CD4-positive, alpha-beta T cell (primary cell): ENCODE data around the gene CANX. TPM values are rescaled to one million over a fixed set of nuclear protein-coding genes. Genes with fewer than 3 reads are reported as not detected.

Experiments
- ATAC-seq: fragments of 200-7000 bp; cut with Tn5 transposase; one replicate; pipeline ENCODE4 v1.10.0; 2022; ENCODE audit warnings: mild to moderate bottlenecking; ENCODE audit not compliant: poor library complexity
- CTCF ChIA-PET: fragments of 350-600 bp; sonication (Branson Sonifier 250); formaldehyde crosslinking; loops from one replicate; lab custom pipeline; 2021; ENCODE audit warnings: antibody characterized with exemption, inconsistent platforms; lab: Charles Lee
- POLR2A ChIA-PET: fragments of 350-600 bp; sonication (Branson Sonifier 250); formaldehyde crosslinking; loops from one replicate; lab custom pipeline; 2021; ENCODE audit warnings: antibody characterized with exemption, inconsistent platforms; lab: Charles Lee
- DNase-seq, 14 experiments: peaks; one replicate each; pipeline ENCODE4 v3.0.0-alpha.2; 2013 to 2020; ENCODE audit warnings: mixed read lengths in 2 of 14
- H3K27ac ChIP-seq, 2 donors: one replicate each; pipeline versions ENCODE4 v1.5.1 to v1.7.0; 2013; ENCODE audit warnings: low read length in 2 of 2, low read depth in 1 of 2, mild to moderate bottlenecking in 1 of 2
- H3K27me3 ChIP-seq, 2 experiments: 1 replicate in 1 of 2; 2 replicates in 1 of 2; pipeline versions ENCODE4 v1.6.1 to v1.7.0; 2013; ENCODE audit warnings: low read length in 2 of 2, control low read depth in 1 of 2, mild to moderate bottlenecking in 1 of 2, moderate library complexity in 1 of 2; ENCODE audit not compliant: insufficient read depth in 2 of 2, control insufficient read depth in 1 of 2
- H3K36me3 ChIP-seq: one replicate; pipeline ENCODE4 v1.6.1; 2013; ENCODE audit warnings: low read length, control low read depth; ENCODE audit not compliant: insufficient read depth
- H3K4me1 ChIP-seq: one replicate; pipeline ENCODE4 v1.6.1; 2013; ENCODE audit warnings: low read length, control low read depth; ENCODE audit not compliant: insufficient read depth
- H3K4me3 ChIP-seq: one replicate; pipeline ENCODE4 v1.5.1; 2013; ENCODE audit warnings: mild to moderate bottlenecking, low read length, moderate library complexity
- H3K9me3 ChIP-seq, 2 experiments: 1 replicate in 1 of 2; 2 replicates in 1 of 2; pipeline versions ENCODE4 v1.6.1 to v1.7.0; 2013; ENCODE audit warnings: low read length in 2 of 2, mild to moderate bottlenecking in 2 of 2, control low read depth in 1 of 2, moderate library complexity in 1 of 2; ENCODE audit not compliant: control insufficient read depth in 1 of 2, insufficient read depth in 1 of 2
- H3K27ac Mint-ChIP-seq: one replicate; pipeline ENCODE4 v1.8.0; 2020; ENCODE audit warnings: mixed read lengths
- H3K27me3 Mint-ChIP-seq: one replicate; pipeline ENCODE4 v1.8.0; 2021; ENCODE audit warnings: mixed read lengths
- H3K36me3 Mint-ChIP-seq: one replicate; pipeline ENCODE4 v1.8.0; 2021; ENCODE audit warnings: low read depth, mixed read lengths
- H3K4me1 Mint-ChIP-seq: one replicate; pipeline ENCODE4 v1.8.0; 2021; ENCODE audit warnings: low read depth, mixed read lengths
- H3K4me3 Mint-ChIP-seq: one replicate; pipeline ENCODE4 v1.8.0; 2020; ENCODE audit warnings: mild to moderate bottlenecking, mixed read lengths
- H3K9me3 Mint-ChIP-seq: one replicate; pipeline ENCODE4 v1.8.0; 2020; ENCODE audit warnings: mixed read lengths
- intact Hi-C, 2 experiments: fragments of 100-400 bp; cut with DNase I in 1 of 2; cut with micrococcal nuclease in 1 of 2; formaldehyde crosslinking; loops; one replicate each; pipeline versions ENCODE4 v1.15.1 to v1.9.0; 2023 to 2025; cut with DNase I, micrococcal nuclease
- total RNA-seq, 174 experiments: library from RNA in 2 of 174; stranded (reverse) in 2 of 174; gene quantifications; one replicate each; pipeline ENCODE4 v1.2.3 and lab custom pipeline; 2021 to 2026
- TF ChIP-seq, protein P1 (sequence below): fragments of 200-600 bp; IDR thresholded peaks from one replicate; pipeline ENCODE4 v1.8.0; 2022; ENCODE audit warnings: antibody characterized with exemption, mild to moderate bottlenecking

The CANX gene
- total RNA-seq, 2 experiments from 2014 or later, result 150 to 152 TPM

DNA sequence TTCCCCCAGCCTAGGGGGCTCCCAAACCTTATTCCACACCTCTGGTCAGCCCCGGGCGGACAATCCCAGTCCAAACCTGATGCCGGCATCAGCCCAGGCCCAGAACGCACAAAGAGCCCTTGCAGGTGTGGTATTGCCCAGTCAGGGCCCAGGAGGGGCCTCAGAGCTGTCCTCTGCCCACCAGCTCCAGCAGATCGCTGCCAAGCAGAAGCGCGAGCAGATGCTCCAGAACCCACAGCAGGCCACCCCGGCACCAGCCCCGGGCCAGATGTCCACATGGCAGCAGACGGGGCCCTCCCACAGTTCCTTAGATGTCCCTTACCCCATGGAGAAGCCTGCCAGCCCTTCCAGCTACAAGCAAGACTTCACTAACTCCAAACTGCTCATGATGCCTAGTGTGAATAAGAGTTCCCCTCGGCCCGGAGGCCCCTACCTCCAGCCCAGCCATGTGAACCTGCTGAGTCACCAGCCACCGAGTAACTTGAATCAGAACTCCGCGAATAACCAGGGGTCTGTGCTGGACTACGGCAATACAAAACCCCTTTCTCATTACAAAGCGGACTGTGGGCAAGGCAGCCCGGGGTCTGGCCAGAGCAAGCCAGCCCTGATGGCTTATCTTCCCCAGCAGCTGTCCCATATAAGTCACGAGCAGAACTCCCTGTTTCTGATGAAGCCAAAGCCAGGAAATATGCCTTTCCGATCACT, 67.4 kb downstream of the CANX start:
- peak in 1 of 14 experiments; percentile 25 for DNase-seq
- Histone ChIP-seq H3K36me3 (peaks cover 55% of the 10 kb centered on the region), H3K27me3 (no peaks in the 10 kb centered on the region), H3K4me3 (no peak overlapping the region), H3K9me3 (no peaks in the 10 kb centered on the region), H3K4me1 (peaks cover 33% of the 10 kb centered on the region), H3K27ac (no peak overlapping the region)
- ChIA-PET POLR2A (interaction anchor here (0.9 to 1.4 kb wide), 2 partner anchors 28 to 30 kb away, joined by 3 read pairs; partner anchors contain the start of gene LTC4S), CTCF (interaction anchor here (0.9 kb wide), 1 partner anchor 144 kb away, joined by 5 read pairs; no protein-coding TSS in a partner anchor)
- no peaks in the 10 kb centered on the region for H3K27me3 Mint-ChIP-seq
- intact Hi-C loops, result no loop called here
- H3K4me3 Mint-ChIP-seq, result no peak overlapping the region
- H3K9me3 Mint-ChIP-seq, result no peaks in the 10 kb centered on the region
- TF ChIP-seq, protein P1, sequence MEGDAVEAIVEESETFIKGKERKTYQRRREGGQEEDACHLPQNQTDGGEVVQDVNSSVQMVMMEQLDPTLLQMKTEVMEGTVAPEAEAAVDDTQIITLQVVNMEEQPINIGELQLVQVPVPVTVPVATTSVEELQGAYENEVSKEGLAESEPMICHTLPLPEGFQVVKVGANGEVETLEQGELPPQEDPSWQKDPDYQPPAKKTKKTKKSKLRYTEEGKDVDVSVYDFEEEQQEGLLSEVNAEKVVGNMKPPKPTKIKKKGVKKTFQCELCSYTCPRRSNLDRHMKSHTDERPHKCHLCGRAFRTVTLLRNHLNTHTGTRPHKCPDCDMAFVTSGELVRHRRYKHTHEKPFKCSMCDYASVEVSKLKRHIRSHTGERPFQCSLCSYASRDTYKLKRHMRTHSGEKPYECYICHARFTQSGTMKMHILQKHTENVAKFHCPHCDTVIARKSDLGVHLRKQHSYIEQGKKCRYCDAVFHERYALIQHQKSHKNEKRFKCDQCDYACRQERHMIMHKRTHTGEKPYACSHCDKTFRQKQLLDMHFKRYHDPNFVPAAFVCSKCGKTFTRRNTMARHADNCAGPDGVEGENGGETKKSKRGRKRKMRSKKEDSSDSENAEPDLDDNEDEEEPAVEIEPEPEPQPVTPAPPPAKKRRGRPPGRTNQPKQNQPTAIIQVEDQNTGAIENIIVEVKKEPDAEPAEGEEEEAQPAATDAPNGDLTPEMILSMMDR, result no peak
- peaks cover 48% of the 10 kb centered on the region for H3K4me1 Mint-ChIP-seq
- H3K36me3 Mint-ChIP-seq, result peaks cover 67% of the 10 kb centered on the region
- H3K27ac Mint-ChIP-seq, result no peak overlapping the region
- no peak for ATAC-seq

DNA sequence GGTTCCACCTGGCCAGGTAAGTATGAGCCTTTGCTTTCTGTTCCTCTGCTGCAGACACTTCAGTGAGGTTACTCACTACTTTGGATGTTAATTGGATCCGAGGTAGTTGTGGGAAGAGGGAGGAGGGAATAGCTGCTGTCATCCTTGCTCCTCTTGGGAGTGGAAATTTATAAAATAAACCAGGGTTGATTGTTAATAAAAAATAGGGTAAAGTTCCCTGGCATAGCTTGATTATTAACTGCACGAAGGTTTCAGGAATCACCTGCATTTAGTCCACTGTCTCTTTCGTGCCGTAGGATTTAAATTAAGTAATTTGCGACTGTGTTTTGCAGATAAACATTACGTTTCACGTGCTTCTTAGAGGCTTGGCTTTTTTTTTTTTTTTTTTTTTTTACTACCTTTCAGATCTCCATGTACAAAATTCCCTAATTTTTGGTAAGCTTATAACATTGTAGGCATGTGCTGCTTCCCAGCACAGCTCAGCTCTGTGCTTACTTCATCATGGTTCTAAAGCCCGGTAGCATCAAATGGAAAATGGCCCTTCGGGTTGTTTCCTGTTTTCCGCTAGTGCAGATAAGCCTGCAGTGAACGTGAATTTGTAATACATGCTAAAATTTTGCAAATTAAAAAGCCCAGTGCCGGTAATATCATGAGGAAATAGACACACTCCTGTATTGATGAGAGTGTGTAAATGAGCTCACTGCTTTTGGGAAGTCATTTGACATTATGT, 68.1 kb downstream of the CANX start:
- ChIA-PET CTCF (interaction anchor here (0.9 kb wide), 1 partner anchor 145 kb away, joined by 5 read pairs; no protein-coding TSS in a partner anchor), POLR2A (interaction anchor here (0.9 to 1.4 kb wide), 2 partner anchors 27 to 29 kb away, joined by 3 read pairs; partner anchors contain the start of gene LTC4S)
- peaks cover 73% of the 10 kb centered on the region for H3K36me3 Mint-ChIP-seq
- Histone ChIP-seq H3K36me3 (peaks cover 63% of the 10 kb centered on the region), H3K9me3 (no peaks in the 10 kb centered on the region), H3K27ac (no peak overlapping the region), H3K4me1 (peaks cover 27% of the 10 kb centered on the region), H3K27me3 (no peaks in the 10 kb centered on the region), H3K4me3 (no peak overlapping the region)
- ATAC-seq (no peak), DNase-seq (no peak)
- H3K9me3 Mint-ChIP-seq, result no peaks in the 10 kb centered on the region
- H3K4me3 Mint-ChIP-seq, result no peak overlapping the region
- intact Hi-C loops, result no loop called here
- TF ChIP-seq, protein P1, result no peak
- no peak overlapping the region for H3K27ac Mint-ChIP-seq
- H3K4me1 Mint-ChIP-seq, result peaks cover 44% of the 10 kb centered on the region
- no peaks in the 10 kb centered on the region for H3K27me3 Mint-ChIP-seq

DNA sequence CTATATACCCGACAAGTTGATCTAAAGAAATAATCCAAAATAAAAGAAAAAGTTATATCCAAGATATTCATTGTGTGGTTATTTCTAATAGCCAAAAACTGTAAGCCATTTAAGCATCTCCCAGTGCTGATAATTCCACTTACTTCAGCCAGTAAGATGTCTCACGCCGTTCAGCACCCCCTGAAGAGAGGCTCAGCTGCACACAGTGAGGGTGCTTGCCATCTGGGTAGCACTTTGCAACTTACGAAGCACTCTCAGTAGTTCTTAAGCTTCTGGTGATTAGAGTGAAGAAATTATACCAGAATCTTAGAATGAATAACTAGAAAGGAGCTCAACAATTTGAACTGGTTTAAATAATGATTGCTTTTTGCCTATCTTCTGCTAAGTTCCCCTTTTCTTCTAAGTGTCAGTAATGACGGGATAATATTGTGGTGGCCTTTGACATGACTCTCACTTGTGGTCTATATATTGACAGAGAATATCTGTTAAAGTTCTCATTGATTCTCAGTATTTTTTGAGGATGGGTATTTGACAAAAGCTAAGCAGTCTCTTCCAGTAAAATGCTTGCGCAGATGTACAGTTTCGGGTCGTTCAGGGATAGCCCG, 68.8 kb downstream of the CANX start:
- H3K4me3 Mint-ChIP-seq, result no peak overlapping the region
- Histone ChIP-seq H3K4me3 (no peak overlapping the region), H3K27me3 (no peaks in the 10 kb centered on the region), H3K36me3 (peaks cover 69% of the 10 kb centered on the region), H3K27ac (no peak overlapping the region), H3K9me3 (no peaks in the 10 kb centered on the region), H3K4me1 (peaks cover 20% of the 10 kb centered on the region)
- H3K9me3 Mint-ChIP-seq, result no peaks in the 10 kb centered on the region
- no peak for ATAC-seq
- TF ChIP-seq, protein P1, result no peak
- peaks cover 37% of the 10 kb centered on the region for H3K4me1 Mint-ChIP-seq
- no peak for DNase-seq
- intact Hi-C loops, result no loop called here
- ChIA-PET CTCF (interaction anchor here (0.9 kb wide), 1 partner anchor 145 kb away, joined by 5 read pairs; no protein-coding TSS in a partner anchor), POLR2A (interaction anchor here (0.9 to 1.4 kb wide), 2 partner anchors 26 to 28 kb away, joined by 3 read pairs; partner anchors contain the start of gene LTC4S)
- H3K27me3 Mint-ChIP-seq, result no peaks in the 10 kb centered on the region
- H3K36me3 Mint-ChIP-seq, result peaks cover 79% of the 10 kb centered on the region
- no peak overlapping the region for H3K27ac Mint-ChIP-seq
